ENCODE data around the gene TMEM116.

DNA sequence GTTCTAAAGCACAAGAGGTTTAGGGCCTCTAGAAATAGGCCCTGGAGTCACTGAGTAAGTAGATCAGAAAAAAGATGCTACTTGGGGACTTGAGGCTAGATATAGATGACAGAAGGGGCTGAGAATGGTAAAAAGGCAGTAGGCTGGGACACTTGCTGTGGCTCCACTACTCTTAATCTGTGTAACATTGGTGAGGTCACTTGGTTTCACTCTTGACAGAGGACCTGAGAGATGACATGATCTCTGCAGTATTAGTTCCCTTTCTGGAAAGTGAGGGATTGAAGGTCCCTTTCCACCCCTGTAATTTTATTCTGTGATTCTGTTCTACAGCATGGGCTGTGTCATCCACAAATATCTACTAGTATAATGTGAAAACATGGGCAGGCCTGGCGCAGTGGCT is 131.2 kb downstream of the TMEM116 start:
- TF ChIP-seq, protein P1, sequence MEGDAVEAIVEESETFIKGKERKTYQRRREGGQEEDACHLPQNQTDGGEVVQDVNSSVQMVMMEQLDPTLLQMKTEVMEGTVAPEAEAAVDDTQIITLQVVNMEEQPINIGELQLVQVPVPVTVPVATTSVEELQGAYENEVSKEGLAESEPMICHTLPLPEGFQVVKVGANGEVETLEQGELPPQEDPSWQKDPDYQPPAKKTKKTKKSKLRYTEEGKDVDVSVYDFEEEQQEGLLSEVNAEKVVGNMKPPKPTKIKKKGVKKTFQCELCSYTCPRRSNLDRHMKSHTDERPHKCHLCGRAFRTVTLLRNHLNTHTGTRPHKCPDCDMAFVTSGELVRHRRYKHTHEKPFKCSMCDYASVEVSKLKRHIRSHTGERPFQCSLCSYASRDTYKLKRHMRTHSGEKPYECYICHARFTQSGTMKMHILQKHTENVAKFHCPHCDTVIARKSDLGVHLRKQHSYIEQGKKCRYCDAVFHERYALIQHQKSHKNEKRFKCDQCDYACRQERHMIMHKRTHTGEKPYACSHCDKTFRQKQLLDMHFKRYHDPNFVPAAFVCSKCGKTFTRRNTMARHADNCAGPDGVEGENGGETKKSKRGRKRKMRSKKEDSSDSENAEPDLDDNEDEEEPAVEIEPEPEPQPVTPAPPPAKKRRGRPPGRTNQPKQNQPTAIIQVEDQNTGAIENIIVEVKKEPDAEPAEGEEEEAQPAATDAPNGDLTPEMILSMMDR (conservative IDR thresholded peaks at IDR 0.05; ENCODE audit: low read length): no peak
- TF ChIP-seq EZH2phosphoT487 (IDR thresholded peaks at IDR 0.05; ENCODE audit: borderline replicate concordance): no peak
